IMR-90 (cell line): ENCODE measurements around the gene ZNF587B. TPM values are rescaled to one million over a fixed set of nuclear protein-coding genes. Genes with fewer than 3 reads are reported as not detected.
A peak's percentile ranks its signal among the peaks of the same experiment; 100 is the strongest.

Source experiments
- ATAC-seq: fragments of 200-7000 bp; cut with Tn5 transposase; 2 replicates; pipeline ENCODE4 v1.9.1; 2020; ENCODE audit warnings: low read depth, mild to moderate bottlenecking, moderate library complexity
- BruUV-seq: library from RNA; stranded (reverse); fragments of 400-500 nt; replicated peaks from 2 replicates; lab custom pipeline; 2021; lab: Mats Ljungman, UMichigan
- CTCF ChIA-PET: fragments of 300-600 bp; formaldehyde crosslinking; extraction: SDS; loops from one replicate; lab custom pipeline; 2021; ENCODE audit warnings: antibody characterized with exemption; lab: Yijun Ruan, JAX
- POLR2A ChIA-PET: fragments of 300-600 bp; sonication (Branson Sonifier 250); formaldehyde crosslinking; loops from one replicate; lab custom pipeline; 2022; ENCODE audit warnings: antibody characterized with exemption; ENCODE audit not compliant: unreplicated experiment; lab: Charles Lee
- DNase-seq: peaks from one replicate; pipeline ENCODE4 v3.0.0; 2013
- H2AFZ ChIP-seq: replicated peaks from 2 replicates; pipeline ENCODE3; 2013; ENCODE audit warnings: low read length, mild to moderate bottlenecking; ENCODE audit not compliant: poor library complexity
- H2AK5ac ChIP-seq: 2 replicates; pipeline ENCODE4 v1.6.1; 2013; ENCODE audit warnings: low read depth, low read length, inconsistent platforms
- H2AK9ac ChIP-seq: replicated peaks from 2 replicates; pipeline ENCODE3; 2013; ENCODE audit warnings: mild to moderate bottlenecking, low read depth, low read length, moderate library complexity; ENCODE audit not compliant: poor library complexity
- H2BK120ac ChIP-seq: 2 replicates; pipeline ENCODE4 v1.6.1; 2013; ENCODE audit warnings: low read depth, low read length, inconsistent platforms
- H2BK15ac ChIP-seq: 3 replicates; pipeline ENCODE4 v1.6.1; 2013; ENCODE audit warnings: low read depth, low read length, inconsistent platforms
- H2BK20ac ChIP-seq: 2 replicates; pipeline ENCODE4 v1.6.1; 2013; ENCODE audit warnings: low read depth, mild to moderate bottlenecking, inconsistent platforms, low read length, moderate library complexity
- H2BK5ac ChIP-seq: 2 replicates; pipeline ENCODE4 v1.6.1; 2013; ENCODE audit warnings: mild to moderate bottlenecking, low read depth, low read length, inconsistent platforms; ENCODE audit not compliant: poor library complexity, severe bottlenecking
- H3K14ac ChIP-seq: replicated peaks from 2 replicates; pipeline ENCODE4 v1.6.1; 2013; ENCODE audit warnings: low read depth, low read length, inconsistent platforms
- H3K18ac ChIP-seq: 2 replicates; pipeline ENCODE4 v1.6.1; 2013; ENCODE audit warnings: low read depth, low read length, control low read depth
- H3K23ac ChIP-seq: 2 replicates; pipeline ENCODE4 v1.6.1; 2013; ENCODE audit warnings: low read depth, low read length, inconsistent platforms
- H3K27ac ChIP-seq: 2 replicates; pipeline ENCODE4 v1.5.1; 2013; ENCODE audit warnings: mild to moderate bottlenecking, control low read depth, low read length; ENCODE audit not compliant: insufficient read depth
- H3K27me3 ChIP-seq: 2 replicates; pipeline ENCODE4 v1.6.1; 2013; ENCODE audit warnings: low read length; ENCODE audit not compliant: control insufficient read depth, insufficient read depth
- H3K36me3 ChIP-seq: 2 replicates; pipeline ENCODE4 v1.6.1; 2013; ENCODE audit warnings: low read length, mixed read lengths; ENCODE audit not compliant: control insufficient read depth, insufficient read depth
- H3K4ac ChIP-seq: 2 replicates; pipeline ENCODE4 v1.6.1; 2013; ENCODE audit warnings: low read depth, low read length, inconsistent platforms
- H3K4me1 ChIP-seq: 2 replicates; pipeline ENCODE4 v1.6.1; 2013; ENCODE audit warnings: low read length, mixed read lengths; ENCODE audit not compliant: control insufficient read depth, insufficient read depth
- H3K4me2 ChIP-seq: 2 replicates; pipeline ENCODE4 v1.6.1; 2013; ENCODE audit warnings: low read depth, mild to moderate bottlenecking, control low read depth, low read length, moderate library complexity
- H3K4me3 ChIP-seq: 2 replicates; pipeline ENCODE4 v1.5.1; 2013; ENCODE audit warnings: low read depth, mild to moderate bottlenecking, control low read depth, low read length, moderate library complexity; ENCODE audit not compliant: insufficient read depth
- H3K56ac ChIP-seq: 2 replicates; pipeline ENCODE4 v1.6.1; 2013; ENCODE audit warnings: low read length, inconsistent platforms; ENCODE audit not compliant: insufficient read depth; ENCODE audit errors: extremely low read depth
- H3K79me1 ChIP-seq, 2 experiments: 2 replicates each; pipeline ENCODE4 v1.6.1; 2013; ENCODE audit warnings: low read length in 2 of 2, inconsistent platforms in 1 of 2, low read depth in 1 of 2
- H3K9ac ChIP-seq: 2 replicates; pipeline ENCODE4 v1.6.1; 2013; ENCODE audit warnings: low read depth, low read length, control low read depth
- H3K9me1 ChIP-seq: 2 replicates; pipeline ENCODE4 v1.6.1; 2013; ENCODE audit warnings: low read length, inconsistent platforms; ENCODE audit not compliant: insufficient read depth
- H3K9me3 ChIP-seq: 2 replicates; pipeline ENCODE4 v1.6.1; 2013; ENCODE audit warnings: low read length; ENCODE audit not compliant: control insufficient read depth, insufficient read depth
- H4K20me1 ChIP-seq: 2 replicates; pipeline ENCODE4 v1.6.1; 2013; ENCODE audit warnings: low read length, inconsistent platforms; ENCODE audit not compliant: insufficient read depth
- H4K5ac ChIP-seq: 2 replicates; pipeline ENCODE4 v1.6.1; 2013; ENCODE audit warnings: mild to moderate bottlenecking, low read depth, low read length, control low read depth
- H4K8ac ChIP-seq, 2 experiments: 2 replicates each; pipeline ENCODE4 v1.6.1; 2013; ENCODE audit warnings: low read depth in 2 of 2, low read length in 2 of 2, control low read depth in 1 of 2, inconsistent platforms in 1 of 2
- H4K91ac ChIP-seq: 2 replicates; pipeline ENCODE4 v1.6.1; 2013; ENCODE audit warnings: low read depth, low read length, inconsistent platforms; ENCODE audit not compliant: insufficient read depth
- BHLHE40 ChIP-seq: fragments of 150-350 bp; IDR thresholded peaks from 2 replicates; pipeline ENCODE4 v1.6.1; 2016; ENCODE audit warnings: mild to moderate bottlenecking, low read depth, low read length
- CEBPB ChIP-seq: IDR thresholded peaks from 2 replicates; pipeline ENCODE4 v1.6.1; 2012; ENCODE audit warnings: low read depth, low read length, improper control_type of control experiment
- CHD1 ChIP-seq: IDR thresholded peaks from 2 replicates; pipeline ENCODE4 v1.6.1; 2012; ENCODE audit warnings: low read depth, low read length, improper control_type of control experiment
- FOS ChIP-seq: fragments of 150-350 bp; IDR thresholded peaks from 2 replicates; pipeline ENCODE4 v1.6.1; 2016; ENCODE audit warnings: low read depth, low read length
- MAFK ChIP-seq: IDR thresholded peaks from 2 replicates; pipeline ENCODE4 v1.6.1; 2012; ENCODE audit warnings: low read depth, low read length, improper control_type of control experiment
- MAZ ChIP-seq: IDR thresholded peaks from 2 replicates; pipeline ENCODE4 v1.6.1; 2012; ENCODE audit warnings: low read depth, mild to moderate bottlenecking, low read length, improper control_type of control experiment, moderate library complexity, borderline replicate concordance
- MXI1 ChIP-seq: IDR thresholded peaks from 2 replicates; pipeline ENCODE4 v1.6.1; 2012; ENCODE audit warnings: low read depth, mild to moderate bottlenecking, low read length, moderate library complexity, borderline replicate concordance
- POLR2A ChIP-seq: IDR thresholded peaks from 2 replicates; pipeline ENCODE4 v1.6.1; 2012; ENCODE audit warnings: mild to moderate bottlenecking, low read depth, low read length
- RAD21 ChIP-seq: IDR thresholded peaks from 2 replicates; pipeline ENCODE4 v1.6.1; 2012; ENCODE audit warnings: low read length, improper control_type of control experiment
- RCOR1 ChIP-seq: IDR thresholded peaks from 2 replicates; pipeline ENCODE4 v1.6.1; 2012; ENCODE audit warnings: mild to moderate bottlenecking, low read length, improper control_type of control experiment; ENCODE audit not compliant: insufficient replicate concordance
- RFX5 ChIP-seq: IDR thresholded peaks from 2 replicates; pipeline ENCODE4 v1.8.0; 2012; ENCODE audit warnings: low read depth, mild to moderate bottlenecking, low read length, moderate library complexity
- WGBS, 2 experiments: methylation state at CpG; one replicate each; pipeline versions ENCODE4 v1.1.5 to v1.1.7; 2013; ENCODE audit warnings: missing lambda C conversion rate in 2 of 2; ENCODE audit not compliant: insufficient read length in 1 of 2; ENCODE audit errors: extremely low coverage in 2 of 2; 5-methylcytosine and 5-hydroxymethylcytosine counted together
- dilution Hi-C: fragments of 300-500 bp; cut with HindIII; formaldehyde crosslinking; loops from one replicate; pipeline ENCODE4 v1.14.3; 2018; ENCODE audit warnings: low sequenced_read_pairs; ENCODE audit not compliant: unreplicated experiment
- in situ Hi-C: fragments of 300-500 bp; cut with MboI; formaldehyde crosslinking; loops from 3 replicates; pipeline ENCODE4 v1.14.3; 2019; ENCODE audit warnings: low sequenced_read_pairs, inconsistent platforms, mixed read lengths
- intact Hi-C: fragments of 100-400 bp; cut with micrococcal nuclease; formaldehyde crosslinking; loops from 2 replicates; pipeline ENCODE4 v1.10.0; 2022
- polyA plus RNA-seq, 3 experiments: library from polyadenylated mRNA; depleted of rRNA; stranded (reverse); fragments of >200 nt; gene quantifications; 2 replicates each; pipeline ENCODE4 v1.2.3, GENCODE V29; 2012; ENCODE audit warnings: low replicate concordance in 1 of 3
- total RNA-seq: library from RNA; depleted of rRNA; stranded (reverse); fragments of >200 nt; gene quantifications from 2 replicates; pipeline ENCODE4 v1.2.3, GENCODE V29; 2012
- TF ChIP-seq, protein P1 (sequence below): conservative IDR thresholded peaks from 2 replicates; pipeline ENCODE4 v1.5.1; 2012; ENCODE audit warnings: mild to moderate bottlenecking, low read depth, low read length, improper control_type of control experiment
- TF ChIP-seq, protein P2 (sequence below): fragments of 150-350 bp; IDR thresholded peaks from 2 replicates; pipeline ENCODE4 v1.6.1; 2017; ENCODE audit warnings: mild to moderate bottlenecking, antibody characterized with exemption, low read length, low read depth
- TF ChIP-seq, protein P3 (sequence below): fragments of 150-350 bp; IDR thresholded peaks from 2 replicates; pipeline ENCODE4 v1.6.1; 2016; ENCODE audit warnings: low read depth, mild to moderate bottlenecking, low read length, moderate library complexity, borderline replicate concordance

The ZNF587B gene
- total and polyA plus RNA-seq, 2 of the 4 experiments (the other 2 are of a cell fraction): 3.7 to 33.9 TPM

DNA sequence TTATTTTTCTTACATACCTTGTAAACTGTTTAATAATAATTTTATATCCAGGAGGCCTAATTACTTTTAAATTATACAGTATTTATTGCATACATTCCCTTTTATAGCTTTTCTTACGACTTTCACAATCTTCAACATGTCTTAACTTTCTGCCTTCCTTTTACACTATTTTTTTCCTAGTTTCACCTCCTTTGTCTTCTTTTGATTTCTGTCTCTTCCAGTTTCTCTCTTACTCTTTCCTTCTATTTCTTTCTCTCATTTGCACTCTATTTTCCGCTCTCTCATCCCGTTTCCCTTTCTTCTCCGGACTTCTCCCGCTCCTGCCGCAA lies 26.9 kb upstream of the ZNF587B start:
- Histone ChIP-seq H3K18ac (no peak overlapping the region), H3K79me1 (peaks cover 21 to 37% of the 10 kb centered on the region in 2 experiments), H2BK20ac (no peak overlapping the region), H3K27ac (peak overlapping the region; percentile 88), H4K8ac (peak overlapping the region; percentile 20 to 48; a peak in 2 of 4 replicates), H3K23ac (no peak overlapping the region), H4K20me1 (no peaks in the 10 kb centered on the region), H2BK5ac (peak overlapping the region; percentile 14), H2AK9ac (no peak overlapping the region), H2AFZ (peak overlapping the region; percentile 93), H3K56ac (peak overlapping the region; percentile 95; the same call in 1 of the 2 replicates), H4K5ac (no peak overlapping the region; the same call in 1 of the 2 replicates), H3K14ac (no peak overlapping the region), H3K27me3 (no peaks in the 10 kb centered on the region), H2AK5ac (no peak overlapping the region), H3K9me1 (no peaks in the 10 kb centered on the region; the same call in 1 of the 2 replicates), H3K4me2 (peak overlapping the region; percentile 91), H3K4me3 (peak overlapping the region; percentile 59), H3K4ac (peak overlapping the region; percentile 92), H3K36me3 (peaks cover 4% of the 10 kb centered on the region), H3K4me1 (peaks cover 6% of the 10 kb centered on the region), H2BK120ac (no peak overlapping the region), H3K9ac (peak overlapping the region; percentile 95), H2BK15ac (no peak overlapping the region), H3K9me3 (no peaks in the 10 kb centered on the region), H4K91ac (no peak overlapping the region)
- dilution Hi-C loops: no loop called here
- DNase-seq (no peak), ATAC-seq (peak; percentile 61; the same call in 1 of the 2 replicates)
- in situ Hi-C loops: no loop called here
- 0% methylated on average over 1 of the region's 6 CpGs; no CpG with 5 or more reads in 1 of the 2 experiments for WGBS, 2 experiments
- BruUV-seq: no TSS peak
- TF ChIP-seq MAZ (no peak), CHD1 (no peak), MAFK (no peak), RCOR1 (no peak), RAD21 (no peak), MXI1 (no peak), RFX5 (no peak), BHLHE40 (no peak), CEBPB (no peak), POLR2A (no peak), FOS (no peak)
- TF ChIP-seq, protein P1, sequence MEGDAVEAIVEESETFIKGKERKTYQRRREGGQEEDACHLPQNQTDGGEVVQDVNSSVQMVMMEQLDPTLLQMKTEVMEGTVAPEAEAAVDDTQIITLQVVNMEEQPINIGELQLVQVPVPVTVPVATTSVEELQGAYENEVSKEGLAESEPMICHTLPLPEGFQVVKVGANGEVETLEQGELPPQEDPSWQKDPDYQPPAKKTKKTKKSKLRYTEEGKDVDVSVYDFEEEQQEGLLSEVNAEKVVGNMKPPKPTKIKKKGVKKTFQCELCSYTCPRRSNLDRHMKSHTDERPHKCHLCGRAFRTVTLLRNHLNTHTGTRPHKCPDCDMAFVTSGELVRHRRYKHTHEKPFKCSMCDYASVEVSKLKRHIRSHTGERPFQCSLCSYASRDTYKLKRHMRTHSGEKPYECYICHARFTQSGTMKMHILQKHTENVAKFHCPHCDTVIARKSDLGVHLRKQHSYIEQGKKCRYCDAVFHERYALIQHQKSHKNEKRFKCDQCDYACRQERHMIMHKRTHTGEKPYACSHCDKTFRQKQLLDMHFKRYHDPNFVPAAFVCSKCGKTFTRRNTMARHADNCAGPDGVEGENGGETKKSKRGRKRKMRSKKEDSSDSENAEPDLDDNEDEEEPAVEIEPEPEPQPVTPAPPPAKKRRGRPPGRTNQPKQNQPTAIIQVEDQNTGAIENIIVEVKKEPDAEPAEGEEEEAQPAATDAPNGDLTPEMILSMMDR: no peak
- TF ChIP-seq, protein P2, sequence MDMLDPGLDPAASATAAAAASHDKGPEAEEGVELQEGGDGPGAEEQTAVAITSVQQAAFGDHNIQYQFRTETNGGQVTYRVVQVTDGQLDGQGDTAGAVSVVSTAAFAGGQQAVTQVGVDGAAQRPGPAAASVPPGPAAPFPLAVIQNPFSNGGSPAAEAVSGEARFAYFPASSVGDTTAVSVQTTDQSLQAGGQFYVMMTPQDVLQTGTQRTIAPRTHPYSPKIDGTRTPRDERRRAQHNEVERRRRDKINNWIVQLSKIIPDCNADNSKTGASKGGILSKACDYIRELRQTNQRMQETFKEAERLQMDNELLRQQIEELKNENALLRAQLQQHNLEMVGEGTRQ: no peak
- TF ChIP-seq, protein P3, sequence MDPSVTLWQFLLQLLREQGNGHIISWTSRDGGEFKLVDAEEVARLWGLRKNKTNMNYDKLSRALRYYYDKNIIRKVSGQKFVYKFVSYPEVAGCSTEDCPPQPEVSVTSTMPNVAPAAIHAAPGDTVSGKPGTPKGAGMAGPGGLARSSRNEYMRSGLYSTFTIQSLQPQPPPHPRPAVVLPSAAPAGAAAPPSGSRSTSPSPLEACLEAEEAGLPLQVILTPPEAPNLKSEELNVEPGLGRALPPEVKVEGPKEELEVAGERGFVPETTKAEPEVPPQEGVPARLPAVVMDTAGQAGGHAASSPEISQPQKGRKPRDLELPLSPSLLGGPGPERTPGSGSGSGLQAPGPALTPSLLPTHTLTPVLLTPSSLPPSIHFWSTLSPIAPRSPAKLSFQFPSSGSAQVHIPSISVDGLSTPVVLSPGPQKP: no peak
- ChIA-PET CTCF (no interaction called here), POLR2A (interaction anchor here (1.2 kb wide), 1 partner anchor 16 kb away, joined by 4 read pairs; no protein-coding TSS in a partner anchor)
- intact Hi-C loops: no loop called here
